Right lobe of liver (tissue), 4 donors: ENCODE data around the gene JUNB.

Experiments
- CTCF ChIP-seq, 4 donors: fragments of 200-600 bp in 3 of 4; fragments of 450-650 bp in 1 of 4; IDR thresholded peaks; one replicate each; pipeline versions ENCODE4 v1.5.1 to v1.8.0; 2016 to 2022; ENCODE audit warnings: antibody characterized with exemption in 4 of 4, mild to moderate bottlenecking in 2 of 4
- POLR2A ChIP-seq: fragments of 450-650 bp; IDR thresholded peaks from one replicate; pipeline ENCODE4 v1.6.1; 2017; ENCODE audit warnings: antibody characterized with exemption, mild to moderate bottlenecking
- donor health status: DM: no; HTN: no; CAD: no.
- donor health status: DM: no; HTN: no; CAD: no.
- donor health status: DM: no; HTN: yes; CAD: no.

- TF ChIP-seq POLR2A (no peak), CTCF (IDR thresholded peaks at IDR 0.05) (no peak)
Observed at GRCh38 chr19:12749938-12750521, 41.3 kb upstream of the JUNB start.
